Activated CD4-positive, alpha-beta T cell treated with anti-CD3 and anti-CD28 coated beads for 4 hours (primary cell): ENCODE data around the gene PCSK2.
A peak's percentile ranks its signal among the peaks of the same experiment; 100 is the strongest.

Experiments used
- DNase-seq, 2 donors: peaks; one replicate each; pipeline ENCODE4 v3.0.0-alpha.2; 2020

PCSK2 gene

DNA sequence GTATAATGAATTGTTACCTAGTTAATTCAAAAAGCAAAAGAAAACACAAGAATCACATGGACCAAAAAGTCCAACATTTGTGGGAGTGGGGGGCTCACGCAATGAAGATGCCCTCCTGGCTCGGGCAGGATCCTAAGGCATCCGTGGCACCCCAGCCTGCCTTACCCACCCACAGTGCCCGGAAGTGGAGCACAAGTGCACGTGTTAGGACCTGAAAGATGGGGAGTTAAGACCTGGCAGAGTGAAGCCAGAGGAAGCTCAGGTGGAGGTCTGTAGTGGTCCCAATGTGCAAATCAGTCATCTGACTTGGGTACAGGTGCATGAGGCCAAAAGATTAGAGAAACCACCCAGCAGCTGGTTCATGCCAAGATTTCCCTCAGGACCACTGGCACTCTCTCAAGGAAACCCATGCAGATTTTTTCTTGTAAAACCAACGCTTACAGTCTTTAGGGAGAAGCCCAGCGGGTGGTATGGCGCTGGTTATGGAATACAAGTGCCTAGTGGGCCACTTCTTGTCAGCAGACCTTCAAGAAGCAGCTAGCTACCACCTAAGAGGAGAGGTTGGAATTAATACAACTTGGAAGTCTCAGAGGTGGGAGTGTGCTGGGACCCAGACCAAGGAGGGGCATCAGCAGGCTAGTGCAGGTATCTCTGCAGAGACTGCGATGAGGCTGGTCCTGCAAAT, 262.2 kb downstream of the PCSK2 start:
- DNase-seq, result no peak

DNA sequence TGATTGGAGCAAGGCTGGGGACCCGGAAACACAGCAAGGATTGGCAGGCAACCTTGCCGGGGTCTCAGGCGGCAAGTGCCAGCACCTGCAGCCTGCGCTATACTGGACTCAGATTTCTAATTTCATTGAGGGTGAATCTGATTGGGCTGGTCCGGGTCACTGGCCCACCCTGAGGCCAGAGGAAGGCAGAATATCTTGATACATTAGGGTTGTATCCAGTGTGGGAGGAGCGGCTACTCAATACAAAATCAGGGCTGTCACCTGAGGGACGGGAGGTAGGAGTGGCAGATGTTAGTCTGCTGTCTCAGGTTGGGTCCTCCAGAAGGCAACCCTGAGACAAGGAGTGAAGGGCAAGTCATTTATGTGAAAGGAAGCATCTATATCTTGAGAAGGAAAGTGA, 263.7 kb downstream of the PCSK2 start:
- DNase-seq, result no peak

DNA sequence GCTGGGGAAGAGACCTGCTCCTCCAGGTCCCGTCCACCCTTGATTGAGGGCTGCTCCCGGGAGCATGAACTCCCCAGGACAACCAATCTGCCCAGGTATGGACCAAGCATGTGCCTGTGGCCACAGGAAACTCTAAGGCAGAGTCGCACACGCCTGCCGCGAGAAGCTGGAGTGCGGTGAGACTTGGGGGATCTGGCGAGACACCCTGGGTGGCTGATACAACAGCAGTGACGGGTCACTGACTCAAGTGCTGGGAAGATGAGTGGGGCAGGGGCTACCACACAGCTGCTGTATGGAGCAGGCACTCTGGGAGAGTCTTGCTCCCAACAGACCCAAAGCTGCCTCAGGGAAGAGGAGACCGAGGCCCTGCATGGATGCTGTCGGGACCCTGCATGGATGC, 264.2 kb downstream of the PCSK2 start:
- DNase-seq, result no peak

DNA sequence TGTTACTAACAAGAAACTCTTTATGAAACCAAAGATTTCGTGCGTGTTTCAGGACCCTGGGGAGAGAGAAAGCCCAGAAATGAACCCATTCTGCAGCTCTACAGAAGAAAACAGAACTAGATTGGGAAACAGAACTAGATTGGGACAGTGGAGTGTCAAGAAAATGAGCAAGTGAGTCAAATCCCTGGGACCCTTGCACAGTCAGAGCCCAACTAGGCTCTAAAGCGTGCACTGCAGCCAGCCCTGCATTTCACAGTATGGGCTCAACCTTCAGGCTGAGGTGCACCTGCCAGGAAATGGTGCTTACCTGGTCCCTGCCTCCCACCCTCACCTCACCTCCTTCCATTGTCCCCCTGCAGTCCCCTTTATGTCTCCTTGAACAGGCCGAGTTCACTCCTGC, 264.6 kb downstream of the PCSK2 start:
- no peak for DNase-seq

DNA sequence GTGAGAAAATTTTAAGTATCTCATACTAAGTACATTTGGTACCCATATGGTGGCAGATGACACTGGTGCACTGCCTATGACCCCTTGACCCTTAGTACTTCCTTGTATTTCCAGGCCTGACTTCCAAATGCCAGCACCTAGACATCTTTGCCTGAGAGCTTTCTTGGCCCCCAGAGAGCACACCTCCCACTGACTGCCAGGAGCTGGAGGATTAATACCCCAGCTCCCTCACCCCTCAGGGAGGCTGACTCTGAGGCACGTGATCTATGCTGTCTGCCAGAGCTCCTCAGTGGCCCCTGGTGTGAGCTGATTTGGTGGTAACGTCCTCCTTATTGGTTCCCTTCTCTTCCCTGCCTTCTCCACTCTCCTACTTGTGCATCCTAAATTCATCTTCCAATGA, 266.3 kb downstream of the PCSK2 start:
- DNase-seq, result no peak

DNA sequence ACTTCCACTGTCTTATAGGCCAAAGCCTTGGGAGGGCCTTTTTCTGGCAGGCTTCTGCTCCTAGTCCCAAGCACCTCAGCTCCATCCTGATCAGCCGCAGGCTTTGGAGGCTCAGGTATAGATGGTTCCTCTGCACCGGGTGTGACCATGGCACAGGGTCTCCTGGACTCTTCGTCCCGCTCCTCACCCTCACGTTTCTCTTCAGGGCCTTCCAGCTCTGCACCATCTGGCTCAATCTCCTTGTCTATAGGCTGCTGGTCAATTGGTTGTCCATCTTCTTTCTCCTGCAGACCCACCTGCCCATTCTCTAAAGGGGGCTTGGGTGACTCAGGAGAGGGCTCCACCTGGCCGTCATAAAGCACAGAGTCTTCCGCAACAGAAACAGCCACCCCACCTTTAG, 267.4 kb downstream of the PCSK2 start:
- DNase-seq, result no peak

DNA sequence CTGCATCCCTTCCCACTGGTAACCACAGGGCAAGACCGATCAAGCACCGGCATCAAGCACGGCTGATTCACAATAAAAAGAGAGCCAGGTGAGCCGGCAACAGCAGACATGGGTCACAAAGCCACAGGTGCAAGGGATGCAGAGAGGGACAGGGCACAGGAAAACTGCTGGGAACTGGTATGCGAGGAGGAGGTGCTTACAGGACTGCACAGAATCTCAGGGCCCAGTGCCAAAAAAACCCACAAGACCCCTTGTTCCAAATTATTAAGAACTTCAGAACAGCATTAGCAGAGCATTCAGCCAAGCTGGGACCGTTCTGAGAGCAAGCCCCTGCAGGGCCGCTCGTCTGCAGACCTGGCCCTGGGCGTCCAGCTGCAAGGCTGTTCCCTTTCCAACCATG, 269.0 kb downstream of the PCSK2 start:
- no peak for DNase-seq

DNA sequence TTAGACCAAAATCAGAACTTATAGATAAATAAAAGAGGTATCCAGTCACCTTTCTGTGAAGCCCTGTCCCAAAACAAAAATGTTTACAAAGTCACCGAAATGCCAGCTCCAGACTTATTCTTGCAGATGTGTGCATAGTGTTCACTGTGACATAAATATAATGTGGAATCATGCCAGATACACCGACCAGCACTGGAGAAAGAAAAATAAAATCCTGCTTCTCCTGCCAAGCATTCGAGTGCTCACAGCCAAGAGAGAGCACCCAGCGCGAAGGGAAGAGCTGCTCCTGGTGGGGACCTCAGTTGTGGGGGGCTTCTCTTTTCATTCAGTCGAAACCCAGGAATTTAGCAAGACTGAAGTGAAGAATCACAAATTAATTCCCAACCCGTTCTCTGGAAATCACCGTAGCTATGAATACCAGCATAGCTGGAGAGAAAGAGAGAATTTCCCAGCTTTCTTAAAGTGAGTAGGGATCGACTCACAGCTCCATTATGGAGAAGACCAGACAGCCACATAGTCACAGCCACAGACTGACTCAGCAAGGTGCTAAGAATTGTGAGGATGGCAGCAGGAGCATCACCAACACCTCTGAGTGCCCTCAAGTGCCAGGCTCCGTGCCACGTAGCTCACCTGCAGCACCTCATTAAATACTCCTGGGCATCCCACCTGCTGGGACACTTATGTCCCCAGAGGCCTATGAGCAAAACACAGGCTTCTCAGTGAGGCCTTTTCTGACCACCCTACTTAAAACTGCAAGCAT, 271.2 kb downstream of the PCSK2 start:
- DNase-seq, result no peak

DNA sequence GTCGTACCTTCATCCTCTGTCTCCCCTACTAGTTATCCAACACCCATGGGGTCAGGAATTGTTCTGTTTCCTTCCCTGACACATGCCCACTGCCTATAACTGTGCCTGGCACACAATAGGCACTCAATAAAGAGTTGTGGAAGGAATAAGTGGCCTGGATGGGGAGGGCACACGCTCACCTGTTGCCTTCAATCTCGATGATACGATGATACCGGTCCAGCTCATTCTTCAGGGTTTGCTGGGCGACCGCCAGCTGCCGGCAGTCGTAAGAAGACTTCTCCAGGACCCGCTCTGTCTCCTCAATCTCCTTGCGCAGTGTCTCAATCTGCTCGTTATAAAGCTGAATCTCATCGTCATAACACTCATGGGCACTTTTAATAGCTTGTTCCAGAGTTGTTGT, 271.8 kb downstream of the PCSK2 start:
- DNase-seq, result no peak

DNA sequence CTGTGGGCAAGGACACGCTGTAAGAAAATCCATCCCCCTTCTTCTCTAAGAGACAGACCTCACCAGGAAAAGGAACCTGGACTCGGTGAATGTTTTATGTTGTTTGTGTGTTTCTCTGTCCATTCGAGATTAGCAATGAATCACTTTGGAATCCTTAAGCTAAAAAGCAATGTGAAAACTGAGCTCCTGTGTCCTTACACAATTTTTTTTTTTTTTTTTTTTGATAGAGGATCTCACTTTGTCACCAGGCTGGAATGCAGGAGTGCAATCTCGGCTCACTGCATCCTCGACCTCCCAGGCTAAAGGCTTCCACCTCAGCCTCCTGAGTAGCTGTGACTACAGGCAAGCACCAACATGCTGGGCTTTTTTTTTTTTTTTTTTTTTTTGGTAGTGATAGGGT, 272.2 kb downstream of the PCSK2 start:
- DNase-seq, result no peak

DNA sequence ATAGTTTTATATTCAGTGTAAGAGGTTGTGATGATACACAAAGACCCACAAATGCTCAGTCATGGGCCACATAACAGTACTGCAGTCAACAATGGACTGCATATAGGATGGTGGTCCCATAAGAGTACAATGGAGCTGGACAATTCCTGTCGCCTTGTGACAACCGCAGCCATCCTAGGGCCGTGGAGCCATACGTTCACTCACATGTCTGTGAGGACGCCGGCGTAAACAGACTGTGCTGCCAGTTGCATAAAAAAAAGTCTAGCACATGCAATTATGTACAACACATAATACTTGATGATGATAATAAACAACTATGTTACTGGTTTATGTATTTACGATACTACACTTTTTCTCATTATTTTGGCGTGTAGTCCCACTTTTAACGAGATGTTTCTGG, 273.4 kb downstream of the PCSK2 start:
- no peak for DNase-seq

DNA sequence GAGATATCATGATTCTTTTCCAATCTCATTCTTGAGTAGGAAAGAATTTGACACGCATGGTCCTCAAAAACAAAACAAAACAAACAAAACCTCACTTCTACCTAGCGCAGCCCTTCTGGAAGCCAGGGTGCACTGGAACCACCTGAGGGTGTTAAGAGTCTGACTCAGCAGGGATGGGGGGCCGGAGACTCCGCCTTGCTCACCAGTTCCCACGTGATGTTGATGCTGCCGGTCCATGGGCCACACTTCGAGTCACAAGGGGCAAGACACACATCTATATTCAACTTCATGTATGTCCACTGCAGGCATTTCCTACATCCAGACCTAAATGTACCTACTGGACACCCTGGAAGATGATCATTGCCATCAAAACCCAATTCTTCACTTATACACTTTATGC, 274.0 kb downstream of the PCSK2 start:
- no peak for DNase-seq

DNA sequence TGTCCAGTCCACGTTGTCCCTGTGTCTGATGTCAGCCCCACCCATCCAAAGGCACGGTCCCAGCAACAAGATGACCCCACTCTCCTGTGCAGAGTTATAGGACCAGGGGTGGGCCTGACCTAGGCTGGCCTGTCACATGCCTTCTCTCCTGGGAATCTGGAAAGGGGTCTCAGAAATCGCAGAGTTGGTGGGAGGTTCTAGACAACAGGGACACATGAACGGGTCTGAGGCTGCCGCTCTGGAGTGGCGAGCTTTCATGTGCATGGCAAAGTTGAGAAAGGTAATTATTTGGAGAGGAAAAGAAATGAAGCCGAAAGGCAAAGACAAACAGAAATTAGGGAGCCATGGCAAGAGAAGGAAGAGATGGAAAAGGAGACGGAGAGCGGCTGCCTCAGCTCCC, 274.9 kb downstream of the PCSK2 start:
- no peak for DNase-seq

DNA sequence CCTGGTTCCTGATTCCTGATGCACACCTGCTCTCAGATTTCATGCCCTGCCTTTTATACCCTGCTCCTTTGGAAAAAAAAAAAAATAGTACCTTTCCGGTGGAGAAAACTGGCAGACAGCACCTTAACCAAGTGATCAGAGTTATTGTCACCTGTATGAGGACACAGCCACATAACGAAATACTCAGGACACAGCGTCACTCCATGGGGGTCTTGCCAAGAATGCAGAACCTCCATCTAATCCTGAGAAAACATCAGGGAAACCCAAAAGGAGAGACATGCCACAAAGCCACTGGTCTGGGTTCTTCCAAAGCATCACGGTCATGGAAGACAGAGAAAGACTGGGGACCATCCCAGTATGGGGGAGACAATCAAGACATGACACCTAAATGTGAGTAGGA, 275.3 kb downstream of the PCSK2 start:
- no peak for DNase-seq

DNA sequence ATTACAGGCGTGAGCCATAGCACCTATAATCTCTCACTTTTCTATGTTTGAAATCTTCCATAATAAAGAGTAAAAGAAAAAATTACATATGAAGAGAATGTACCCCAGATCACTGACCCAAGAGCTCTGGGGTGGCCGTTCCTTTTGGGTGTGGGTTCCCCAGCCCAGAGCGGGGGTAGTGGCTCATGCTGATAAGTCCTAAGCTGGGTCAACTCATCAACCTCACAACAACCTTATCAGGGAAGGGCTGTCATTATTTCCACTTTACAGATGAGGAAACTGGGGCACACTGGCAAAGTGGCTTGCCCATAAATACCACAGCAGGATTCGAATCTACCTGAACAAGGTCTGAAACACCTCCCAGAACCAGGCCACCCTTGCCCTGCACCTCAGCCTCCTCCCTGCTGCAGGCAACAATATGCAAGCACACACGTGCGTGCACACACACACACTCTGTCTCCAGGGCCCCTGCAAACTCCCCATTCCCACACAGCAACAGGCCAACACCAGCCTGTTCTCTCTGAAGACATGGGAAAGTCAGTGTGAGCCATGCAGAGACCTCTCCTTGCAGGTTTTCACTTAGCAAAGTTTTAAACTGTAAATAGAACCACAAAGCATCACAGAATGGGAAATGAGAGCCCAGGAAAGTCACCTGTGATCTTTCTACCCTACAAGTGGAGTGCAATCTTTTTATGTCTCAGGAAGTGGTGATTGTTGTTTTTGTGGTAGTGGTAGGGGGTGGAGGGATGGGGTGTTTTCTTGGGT, 276.6 kb downstream of the PCSK2 start:
- no peak for DNase-seq

DNA sequence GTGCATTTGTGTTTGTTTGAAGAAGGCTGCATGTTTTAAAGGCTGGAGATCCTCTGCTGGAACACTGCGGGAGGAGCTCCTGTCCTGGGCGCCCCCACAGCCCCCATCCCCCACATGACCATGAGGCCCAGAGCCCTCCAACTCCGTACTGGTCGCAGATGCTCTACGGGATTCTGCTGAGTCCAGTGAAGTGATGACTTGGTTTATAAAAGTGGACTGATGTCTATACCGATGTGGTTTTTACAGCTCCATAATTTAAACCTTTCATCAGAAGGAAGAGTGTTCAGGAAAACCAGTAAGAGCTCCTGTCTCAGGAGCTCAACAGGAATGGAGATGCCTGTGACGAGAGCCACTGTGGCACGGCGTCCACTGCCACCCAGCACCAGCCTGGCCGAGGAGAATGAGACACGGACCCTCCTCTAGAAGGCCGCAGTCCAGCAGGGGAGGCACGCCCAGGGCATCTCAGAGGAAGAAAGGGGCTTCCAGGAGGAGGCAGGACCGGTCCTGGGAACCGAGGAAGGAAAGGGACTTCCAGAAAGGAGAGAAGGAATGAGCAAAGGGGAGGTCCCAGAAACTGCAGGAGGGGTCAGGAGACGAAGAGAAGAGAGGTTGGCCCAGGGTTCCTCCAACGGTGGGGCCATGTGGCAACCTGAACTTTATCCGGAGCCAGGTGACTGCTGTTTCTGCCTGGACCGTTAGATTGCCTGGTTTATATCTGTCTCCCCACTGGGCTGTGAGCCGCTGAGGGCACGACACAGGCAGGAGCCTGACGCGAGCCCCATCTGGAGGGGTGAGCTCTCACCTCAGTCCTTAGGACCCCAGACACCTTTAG, 277.4 kb downstream of the PCSK2 start:
- DNase-seq, result peak; percentile 7 to 13

DNA sequence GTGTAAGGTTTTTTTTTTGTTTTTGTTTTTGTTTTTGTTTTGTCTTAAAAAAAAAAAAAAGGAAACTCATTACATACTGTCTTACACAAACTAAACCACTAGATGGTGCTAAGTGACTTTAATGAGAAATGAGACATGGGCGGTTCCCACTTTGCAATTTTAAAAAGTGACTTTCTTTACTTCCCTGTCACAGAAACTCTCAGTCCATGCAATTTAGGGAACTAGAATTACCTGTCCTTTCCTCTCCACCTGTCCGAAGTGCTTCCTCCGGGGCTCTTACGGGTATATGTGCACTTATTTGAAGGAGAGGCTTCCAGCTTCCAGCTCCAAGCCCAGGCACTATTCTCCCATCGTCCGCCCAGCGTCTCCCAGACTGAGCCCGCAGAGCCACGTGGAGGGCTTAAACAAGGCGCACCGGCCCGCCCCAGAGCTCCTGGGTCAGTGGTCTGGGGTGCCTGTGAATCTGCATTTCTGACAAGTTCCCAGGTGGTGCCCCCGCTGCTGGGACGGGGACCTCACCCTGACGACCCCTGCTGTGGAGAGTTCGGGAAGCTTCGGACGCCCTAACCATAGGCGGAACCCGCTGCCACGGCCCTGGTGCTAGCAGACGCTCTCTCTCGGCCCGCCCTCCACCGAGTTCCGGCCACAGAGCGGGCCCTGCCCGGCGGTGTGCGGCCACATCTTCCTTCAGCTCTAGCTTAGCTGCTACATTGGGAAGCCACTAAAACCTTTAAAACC, 278.2 kb downstream of the PCSK2 start:
- peak; percentile 16 to 42 for DNase-seq

DNA sequence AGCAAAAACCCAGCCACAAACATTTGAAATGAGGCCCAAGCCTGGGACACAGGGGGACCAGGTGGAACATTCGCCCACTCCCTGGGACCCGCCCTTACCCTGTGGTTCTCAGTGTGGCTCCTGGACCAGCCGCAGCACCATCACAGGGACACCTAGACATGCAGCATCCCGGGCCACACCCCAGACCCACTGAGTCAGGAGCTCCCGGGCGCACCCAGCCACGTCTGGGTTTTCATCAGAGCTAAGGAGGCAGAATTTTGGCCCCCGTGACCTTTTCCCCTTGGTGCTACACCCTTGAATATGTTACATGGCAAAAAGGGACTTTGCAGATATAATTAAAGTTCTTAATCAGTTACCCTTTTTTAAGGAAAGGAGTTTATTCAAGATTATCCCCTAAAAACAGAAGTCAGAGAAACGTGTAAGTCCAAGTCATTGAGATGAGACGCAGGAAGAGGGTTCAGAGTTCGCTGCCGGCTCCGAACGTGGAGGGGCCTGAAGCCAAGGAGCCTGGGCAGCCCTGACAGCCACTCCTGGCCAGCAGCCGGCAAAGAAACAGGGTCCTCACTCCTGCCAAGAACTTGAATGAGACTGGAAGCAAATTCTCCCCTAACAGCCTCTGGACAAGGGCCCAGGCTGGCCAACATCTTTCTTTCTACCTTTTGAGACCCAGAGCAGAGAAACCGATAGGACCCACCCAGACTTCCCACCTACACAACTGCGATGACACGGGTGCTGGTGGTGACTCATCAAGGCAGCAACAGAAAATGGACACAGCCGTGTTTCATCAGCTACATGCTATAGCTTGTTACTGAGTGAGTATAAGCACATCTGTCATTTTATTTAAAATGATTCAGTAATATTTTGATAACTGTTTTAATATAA, 279.0 kb downstream of the PCSK2 start:
- peak; percentile 58 to 67 for DNase-seq

DNA sequence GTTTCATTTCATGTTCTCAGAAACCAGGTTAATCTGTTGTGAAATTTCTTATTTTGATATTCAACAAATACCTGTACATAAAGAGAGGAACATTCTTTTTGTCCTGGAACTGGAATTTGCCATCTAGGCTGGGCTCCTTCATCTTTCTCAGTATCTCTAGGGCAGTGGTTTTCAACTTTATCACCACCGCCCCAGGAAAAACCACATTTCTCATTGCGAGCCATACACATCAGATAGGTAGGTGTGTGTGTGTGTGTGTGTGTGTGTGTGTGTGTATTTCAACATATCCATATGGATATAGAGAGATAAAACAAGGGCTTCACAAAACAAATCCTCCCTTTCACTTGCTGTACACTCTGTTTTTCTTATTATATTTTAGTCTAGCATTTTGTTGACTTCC, 280.2 kb downstream of the PCSK2 start:
- DNase-seq, result no peak

DNA sequence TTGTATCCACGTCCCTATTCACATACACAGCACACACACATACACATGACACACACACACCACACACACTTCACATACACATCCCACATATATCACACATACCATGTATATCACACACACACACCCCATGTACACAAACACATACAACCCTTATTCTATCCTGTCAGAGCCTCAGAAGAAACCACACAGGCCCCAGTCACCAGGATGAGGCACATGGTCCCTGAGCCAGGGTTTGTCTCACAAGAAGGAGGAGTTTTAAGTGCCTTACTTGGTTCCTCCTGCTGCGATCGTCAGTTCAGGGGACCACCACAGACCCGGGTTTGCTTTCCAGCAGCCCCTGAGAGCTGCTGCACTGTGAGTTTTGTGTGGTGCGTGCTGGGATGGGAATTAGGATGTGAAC, 280.7 kb downstream of the PCSK2 start:
- no peak for DNase-seq

DNA sequence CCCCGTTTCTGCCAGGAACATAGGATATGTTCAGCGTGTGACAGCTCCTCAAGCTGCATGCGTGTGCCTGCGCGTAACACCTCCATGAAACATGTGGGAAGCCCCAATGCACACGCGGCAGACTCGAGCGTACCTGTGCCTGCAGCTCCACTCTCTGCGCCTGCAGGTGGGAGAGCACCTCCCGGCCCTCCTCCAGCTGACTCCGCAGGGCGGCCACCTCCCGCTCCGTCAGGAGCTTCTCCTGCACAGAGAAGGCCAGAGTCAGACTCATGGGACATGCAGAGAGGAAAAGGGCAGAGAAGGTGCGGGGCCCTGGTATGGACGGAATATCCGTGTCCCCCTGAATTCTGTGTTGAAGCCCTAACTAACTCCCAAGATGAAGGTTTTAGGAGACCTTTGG, 281.9 kb downstream of the PCSK2 start:
- no peak for DNase-seq
